Measurements from ENCODE around the gene PRKCZ.

DNA sequence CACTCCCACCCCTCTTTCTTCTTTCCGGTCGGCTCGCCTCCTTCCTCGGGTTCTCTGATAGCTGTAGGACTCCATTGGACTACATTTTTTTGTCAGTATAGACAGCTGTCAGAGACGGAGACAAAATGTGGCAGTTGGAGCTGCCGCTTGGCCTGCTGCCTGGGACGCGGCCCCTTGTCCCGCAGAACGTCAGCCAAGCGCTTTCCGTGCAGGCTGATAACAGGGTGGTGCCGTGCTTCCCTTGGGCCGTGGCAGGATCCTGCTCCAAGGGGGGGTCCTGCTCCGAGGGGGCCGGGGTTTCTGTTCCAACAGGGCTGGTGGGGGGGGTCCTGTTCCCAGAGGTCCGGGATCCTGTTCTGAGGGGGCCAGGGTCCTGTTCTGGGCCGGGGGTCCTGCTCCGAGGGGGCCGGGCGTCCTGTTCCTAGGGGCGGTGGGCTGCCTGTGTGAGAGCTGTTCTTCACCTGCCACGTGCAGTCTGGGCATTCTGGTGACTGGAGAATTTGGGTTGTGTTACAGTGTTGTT is 182.8 kb downstream of the PRKCZ start:
- TF ChIP-seq, protein P1, sequence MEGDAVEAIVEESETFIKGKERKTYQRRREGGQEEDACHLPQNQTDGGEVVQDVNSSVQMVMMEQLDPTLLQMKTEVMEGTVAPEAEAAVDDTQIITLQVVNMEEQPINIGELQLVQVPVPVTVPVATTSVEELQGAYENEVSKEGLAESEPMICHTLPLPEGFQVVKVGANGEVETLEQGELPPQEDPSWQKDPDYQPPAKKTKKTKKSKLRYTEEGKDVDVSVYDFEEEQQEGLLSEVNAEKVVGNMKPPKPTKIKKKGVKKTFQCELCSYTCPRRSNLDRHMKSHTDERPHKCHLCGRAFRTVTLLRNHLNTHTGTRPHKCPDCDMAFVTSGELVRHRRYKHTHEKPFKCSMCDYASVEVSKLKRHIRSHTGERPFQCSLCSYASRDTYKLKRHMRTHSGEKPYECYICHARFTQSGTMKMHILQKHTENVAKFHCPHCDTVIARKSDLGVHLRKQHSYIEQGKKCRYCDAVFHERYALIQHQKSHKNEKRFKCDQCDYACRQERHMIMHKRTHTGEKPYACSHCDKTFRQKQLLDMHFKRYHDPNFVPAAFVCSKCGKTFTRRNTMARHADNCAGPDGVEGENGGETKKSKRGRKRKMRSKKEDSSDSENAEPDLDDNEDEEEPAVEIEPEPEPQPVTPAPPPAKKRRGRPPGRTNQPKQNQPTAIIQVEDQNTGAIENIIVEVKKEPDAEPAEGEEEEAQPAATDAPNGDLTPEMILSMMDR (IDR thresholded peaks at IDR 0.05), result no peak
- TF ChIP-seq POLR2AphosphoS5 (IDR thresholded peaks at IDR 0.05; ENCODE audit: insufficient read depth in 1 of 2, low read depth in 1 of 2), result no peak
- no peak for TF ChIP-seq POLR2A (IDR thresholded peaks at IDR 0.05)

Data from vagina (tissue), 2 donors.